ENCODE data around the gene UGGT2.

Gene UGGT2

DNA sequence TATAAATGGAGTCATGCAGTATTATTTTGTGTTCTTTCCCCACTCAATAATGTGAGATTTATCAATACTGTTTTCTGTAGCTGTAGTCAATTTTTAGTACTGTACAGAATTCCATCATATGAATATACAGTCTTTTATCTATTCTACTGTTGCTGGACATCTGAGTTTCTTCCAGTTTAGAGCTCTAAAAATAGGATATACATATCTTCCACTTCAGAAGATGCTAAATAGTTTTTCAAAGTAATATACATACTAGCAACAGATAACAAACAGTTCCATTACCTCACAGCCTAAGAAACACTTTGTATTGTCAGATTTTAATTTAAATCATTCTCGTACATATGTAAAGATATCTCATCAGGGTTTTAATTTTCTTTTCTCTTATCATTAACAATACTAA is 149.6 kb downstream of the UGGT2 start:
- no peak for DNase-seq (ENCODE audit: low read depth)
- TF ChIP-seq, protein P1, sequence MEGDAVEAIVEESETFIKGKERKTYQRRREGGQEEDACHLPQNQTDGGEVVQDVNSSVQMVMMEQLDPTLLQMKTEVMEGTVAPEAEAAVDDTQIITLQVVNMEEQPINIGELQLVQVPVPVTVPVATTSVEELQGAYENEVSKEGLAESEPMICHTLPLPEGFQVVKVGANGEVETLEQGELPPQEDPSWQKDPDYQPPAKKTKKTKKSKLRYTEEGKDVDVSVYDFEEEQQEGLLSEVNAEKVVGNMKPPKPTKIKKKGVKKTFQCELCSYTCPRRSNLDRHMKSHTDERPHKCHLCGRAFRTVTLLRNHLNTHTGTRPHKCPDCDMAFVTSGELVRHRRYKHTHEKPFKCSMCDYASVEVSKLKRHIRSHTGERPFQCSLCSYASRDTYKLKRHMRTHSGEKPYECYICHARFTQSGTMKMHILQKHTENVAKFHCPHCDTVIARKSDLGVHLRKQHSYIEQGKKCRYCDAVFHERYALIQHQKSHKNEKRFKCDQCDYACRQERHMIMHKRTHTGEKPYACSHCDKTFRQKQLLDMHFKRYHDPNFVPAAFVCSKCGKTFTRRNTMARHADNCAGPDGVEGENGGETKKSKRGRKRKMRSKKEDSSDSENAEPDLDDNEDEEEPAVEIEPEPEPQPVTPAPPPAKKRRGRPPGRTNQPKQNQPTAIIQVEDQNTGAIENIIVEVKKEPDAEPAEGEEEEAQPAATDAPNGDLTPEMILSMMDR (IDR thresholded peaks at IDR 0.05; ENCODE audit: control insufficient read depth, insufficient read depth, low read depth, low read length, missing control alignments), result no peak

DNA sequence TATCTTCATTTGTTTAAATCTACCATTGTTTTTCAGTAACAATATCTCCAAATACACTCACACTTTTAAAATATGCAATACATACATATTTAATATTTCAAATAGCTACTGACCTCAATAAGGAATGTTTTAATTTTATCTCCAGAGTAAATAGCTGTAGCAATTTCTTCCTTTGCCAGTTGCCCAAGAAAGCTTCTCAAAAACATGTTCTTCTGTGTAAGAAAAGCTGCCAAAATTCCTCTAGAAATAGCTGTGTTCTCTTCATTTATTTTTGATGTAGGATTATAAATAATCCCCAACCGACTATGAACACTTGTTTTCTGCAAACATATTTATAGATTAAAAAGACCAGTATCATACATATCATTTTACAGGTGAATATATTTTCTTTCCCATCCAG is 150.5 kb downstream of the UGGT2 start:
- DNase-seq (ENCODE audit: low read depth), result no peak
- TF ChIP-seq, protein P1 (IDR thresholded peaks at IDR 0.05; ENCODE audit: control insufficient read depth, insufficient read depth, low read depth, low read length, missing control alignments), result no peak
- H3K4me3 ChIP-seq (ENCODE audit: control insufficient read depth, low read depth, low read length), result no peak overlapping the region

More for the DNA sequence above, 149.6 kb downstream of the UGGT2 start:
- H3K4me3 ChIP-seq (ENCODE audit: control insufficient read depth, low read depth, low read length), result no peak overlapping the region

DNA sequence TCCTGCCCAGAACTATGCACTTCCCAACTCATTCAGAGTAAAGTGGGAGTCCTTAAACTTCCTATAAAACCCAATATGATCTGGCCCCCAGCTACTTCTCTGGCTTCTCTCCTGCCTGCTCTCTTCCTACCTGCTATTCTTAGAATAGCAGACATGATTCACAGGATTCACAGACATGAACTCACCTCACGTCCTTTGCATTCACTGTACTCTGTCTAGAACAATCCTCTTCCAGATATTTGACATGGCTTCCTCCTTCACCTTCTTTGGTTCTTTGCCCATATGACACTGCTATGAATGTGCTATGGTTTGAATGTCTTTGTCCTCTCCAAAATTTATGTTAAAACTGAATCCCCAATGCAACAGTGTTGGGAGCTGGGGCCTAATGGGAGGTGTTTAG is 154.9 kb downstream of the UGGT2 start:
- TF ChIP-seq, protein P1 (IDR thresholded peaks at IDR 0.05; ENCODE audit: control insufficient read depth, insufficient read depth, low read depth, low read length, missing control alignments), result no peak
- DNase-seq (ENCODE audit: low read depth), result no peak
- no peak overlapping the region for H3K4me3 ChIP-seq (ENCODE audit: control insufficient read depth, low read depth, low read length)

DNA sequence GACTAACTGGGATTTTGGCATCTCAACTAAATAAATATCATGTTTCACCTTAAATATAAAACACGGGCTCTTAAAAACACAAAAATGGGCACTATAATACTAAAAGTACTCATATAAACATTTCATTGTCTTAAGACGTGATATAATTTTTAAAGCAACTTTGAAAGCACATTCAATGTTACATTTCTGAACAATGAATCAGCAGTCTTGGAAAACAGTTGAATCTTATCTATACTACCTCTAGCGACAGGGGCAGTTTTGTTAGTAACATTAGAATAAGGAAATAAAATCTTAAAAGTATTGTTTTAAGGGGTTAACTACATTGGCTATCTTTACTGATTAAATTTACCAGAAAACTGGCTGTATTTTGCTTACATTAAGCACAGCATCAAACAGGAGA is 156.9 kb downstream of the UGGT2 start:
- DNase-seq (ENCODE audit: low read depth), result no peak
- H3K4me3 ChIP-seq (ENCODE audit: control insufficient read depth, low read depth, low read length), result no peak overlapping the region
- TF ChIP-seq, protein P1 (IDR thresholded peaks at IDR 0.05; ENCODE audit: control insufficient read depth, insufficient read depth, low read depth, low read length, missing control alignments), result no peak

DNA sequence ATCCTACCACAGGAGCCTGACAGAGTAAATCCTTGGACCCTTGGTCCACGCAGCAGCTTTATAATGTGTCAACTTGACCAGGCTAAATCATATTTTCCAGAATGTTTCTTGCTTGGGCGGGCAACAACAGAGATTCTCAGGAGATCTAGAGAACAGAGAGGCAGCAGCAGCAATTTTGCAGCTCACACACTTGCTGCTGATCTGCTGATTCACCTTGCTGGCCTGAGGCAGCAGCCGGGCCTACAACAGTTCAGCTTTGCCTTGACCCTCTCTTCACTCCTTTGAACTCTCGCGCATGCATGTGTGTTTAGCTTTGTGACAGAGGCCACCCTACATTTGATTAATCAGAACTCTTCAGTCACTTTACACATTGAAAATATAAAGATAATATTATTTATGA is 159.3 kb downstream of the UGGT2 start:
- DNase-seq (ENCODE audit: low read depth), result no peak
- no peak overlapping the region for H3K4me3 ChIP-seq (ENCODE audit: control insufficient read depth, low read depth, low read length)
- TF ChIP-seq, protein P1 (IDR thresholded peaks at IDR 0.05; ENCODE audit: control insufficient read depth, insufficient read depth, low read depth, low read length, missing control alignments), result no peak

DNA sequence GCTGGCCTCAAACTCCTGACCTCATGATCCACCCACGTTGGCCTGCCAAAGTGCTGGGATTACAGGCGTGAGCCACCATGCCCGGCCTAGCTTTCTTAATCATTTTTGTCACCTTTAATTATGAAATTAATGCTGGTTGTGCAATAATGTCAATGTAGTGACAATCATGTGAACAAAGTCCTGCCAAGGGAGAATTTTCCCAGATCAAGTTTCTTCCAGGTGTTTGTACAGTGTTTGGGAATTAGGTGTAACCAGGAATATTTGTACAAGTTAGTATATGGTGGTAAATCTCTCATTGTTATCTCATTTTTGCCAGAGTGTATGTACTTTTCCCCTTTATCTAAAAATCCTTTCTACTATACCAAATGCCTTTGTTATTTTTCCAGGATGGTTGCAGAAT is 171.1 kb downstream of the UGGT2 start:
- TF ChIP-seq, protein P1 (IDR thresholded peaks at IDR 0.05; ENCODE audit: control insufficient read depth, insufficient read depth, low read depth, low read length, missing control alignments), result no peak
- no peak for DNase-seq (ENCODE audit: low read depth)
- H3K4me3 ChIP-seq (ENCODE audit: control insufficient read depth, low read depth, low read length), result no peak overlapping the region

DNA sequence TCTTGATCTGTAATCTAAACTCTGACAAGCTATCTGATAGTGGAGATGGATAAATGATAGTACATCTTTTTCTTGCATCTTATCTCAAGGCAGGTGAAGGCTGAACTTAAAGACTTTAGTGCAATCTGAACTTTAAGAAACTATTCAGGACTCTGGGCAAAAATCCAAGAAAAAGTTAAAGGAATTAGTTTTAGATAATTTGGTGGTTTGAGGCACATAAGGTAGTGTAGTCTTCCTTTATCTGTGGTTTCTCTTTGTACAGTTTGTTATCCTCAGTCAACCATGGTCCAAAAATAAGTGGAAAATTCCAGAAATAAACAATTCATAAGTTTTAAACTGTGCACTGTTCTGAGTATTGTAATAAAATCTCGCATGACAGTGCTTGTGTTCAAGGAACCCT is 172.9 kb downstream of the UGGT2 start:
- no peak overlapping the region for H3K4me3 ChIP-seq (ENCODE audit: control insufficient read depth, low read depth, low read length)
- TF ChIP-seq, protein P1 (IDR thresholded peaks at IDR 0.05; ENCODE audit: control insufficient read depth, insufficient read depth, low read depth, low read length, missing control alignments), result no peak
- DNase-seq (ENCODE audit: low read depth), result no peak

Data from AG09309 (cell line).